Endometrial microvascular endothelial cells (primary cell): ENCODE data around the gene ELP4. TPM values are rescaled to one million over a fixed set of nuclear protein-coding genes. Genes with fewer than 3 reads are reported as not detected.

Experiments
- in situ Hi-C: cut with HindIII; loops from 2 replicates; pipeline ENCODE4 v1.10.0; 2017; ENCODE audit warnings: low sequenced_read_pairs, low pct_unique_long_range_greater_than_20kb; ENCODE audit errors: inconsistent ontology term
- total RNA-seq: library from RNA; depleted of rRNA; stranded (reverse); fragments of >200 nt; gene quantifications from one replicate; pipeline ENCODE4 v1.2.3, GENCODE V29; 2015; ENCODE audit errors: inconsistent ontology term

ELP4 gene
- total RNA-seq, 1 donor from 2014 or later, result 23.6 TPM

DNA sequence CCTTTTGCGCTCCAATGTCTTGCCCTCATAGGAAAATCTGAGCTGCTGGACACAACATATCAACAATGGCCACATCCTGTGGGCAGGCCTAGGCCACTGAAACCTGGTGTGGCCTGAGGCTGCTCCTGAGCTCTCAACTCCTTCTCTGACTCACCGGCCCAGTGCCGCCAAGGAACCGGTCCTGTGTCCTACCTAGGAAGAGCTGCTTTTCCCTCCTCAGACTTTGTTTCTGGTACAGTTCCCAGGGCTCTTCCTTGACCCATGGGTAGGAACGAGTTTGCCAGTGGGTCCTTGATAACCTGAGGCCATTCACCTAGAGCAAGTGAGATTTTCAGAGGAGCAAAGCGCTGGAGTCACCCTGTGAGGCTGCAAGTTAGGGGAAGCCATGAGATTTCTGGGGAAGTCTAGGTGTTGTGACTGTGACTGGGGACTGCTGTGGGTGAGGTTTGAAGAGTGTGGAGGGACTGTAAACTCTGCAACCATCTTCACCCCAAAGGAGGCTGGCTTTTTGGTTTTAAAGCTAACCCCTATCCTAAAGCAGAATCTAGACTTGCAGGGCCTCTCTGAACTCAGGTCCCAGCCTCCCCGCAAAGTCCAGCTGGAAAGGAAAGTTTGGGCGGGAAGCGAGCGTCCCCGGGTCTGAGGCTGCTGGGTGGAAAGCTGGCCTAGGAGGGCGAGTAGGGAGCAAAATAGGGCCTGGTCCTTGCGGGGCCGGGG lies 313.5 kb downstream of the ELP4 start:
- in situ Hi-C loops, result loop anchor here (25.0 kb wide), 1 partner anchor 311 kb away; the partner anchor contains the start of genes ELP4 and IMMP1L

DNA sequence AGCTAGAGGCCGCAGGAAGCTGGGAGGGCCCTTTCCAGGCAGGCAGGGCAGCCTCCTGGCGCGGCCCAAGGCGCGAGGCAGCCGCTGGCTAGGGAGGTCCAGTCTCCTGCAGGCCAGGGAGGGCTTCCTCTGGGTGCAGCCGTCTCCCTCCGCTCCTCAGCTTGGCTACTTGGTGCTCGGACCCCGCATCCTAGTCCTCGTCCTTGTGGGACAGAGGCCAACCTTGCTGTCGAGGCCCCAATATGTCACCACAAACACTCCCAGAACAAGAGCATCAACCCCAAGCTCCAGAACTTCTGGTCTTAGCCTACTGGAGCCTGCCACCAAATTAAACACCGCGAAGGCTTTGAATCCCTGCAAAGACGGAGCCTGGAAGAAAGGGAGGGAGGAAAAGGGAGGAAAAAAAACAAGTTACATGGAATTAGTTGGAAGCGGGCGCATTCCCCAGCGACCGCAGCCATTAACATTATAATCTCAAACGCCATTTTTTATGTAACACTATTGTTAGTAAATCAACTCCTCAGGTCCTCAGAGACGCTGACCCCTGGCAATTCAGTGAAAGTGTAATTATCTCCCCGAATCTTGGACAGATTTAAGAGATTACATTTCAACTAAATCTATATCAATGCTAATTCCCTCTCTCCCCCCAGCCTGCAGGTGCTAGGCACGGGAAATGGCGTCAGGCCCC lies 314.2 kb downstream of the ELP4 start:
- in situ Hi-C loops, result loop anchor here (25.0 kb wide), 1 partner anchor 311 kb away; the partner anchor contains the start of genes ELP4 and IMMP1L

DNA sequence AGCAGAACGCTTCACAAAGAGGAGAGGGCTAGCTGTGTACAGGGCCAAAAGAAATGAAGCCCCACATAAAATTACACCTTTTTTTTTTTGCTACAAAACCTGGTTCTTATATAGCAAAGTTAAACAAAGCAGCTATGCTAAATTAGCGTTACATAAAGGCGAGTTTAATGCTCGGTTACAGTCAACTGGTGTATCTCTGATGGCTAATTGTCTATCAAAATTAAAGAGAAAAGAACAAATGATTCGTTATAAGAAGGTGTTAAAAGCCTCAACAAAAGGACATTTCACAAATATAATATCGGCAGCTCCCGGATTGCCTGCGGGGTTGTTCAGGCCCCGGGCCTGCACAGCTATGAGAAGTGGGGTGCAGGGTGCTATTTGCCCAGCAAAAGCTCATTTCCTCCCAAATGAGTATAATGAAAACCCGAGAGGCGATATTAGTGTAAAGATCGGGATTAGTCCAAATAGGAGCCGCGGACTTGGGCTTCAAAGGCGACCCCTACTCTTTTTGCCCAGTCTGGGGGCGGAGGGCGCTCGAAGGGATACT lies 314.8 kb downstream of the ELP4 start:
- in situ Hi-C loops, result loop anchor here (25.0 kb wide), 1 partner anchor 312 kb away; the partner anchor contains the start of genes ELP4 and IMMP1L

DNA sequence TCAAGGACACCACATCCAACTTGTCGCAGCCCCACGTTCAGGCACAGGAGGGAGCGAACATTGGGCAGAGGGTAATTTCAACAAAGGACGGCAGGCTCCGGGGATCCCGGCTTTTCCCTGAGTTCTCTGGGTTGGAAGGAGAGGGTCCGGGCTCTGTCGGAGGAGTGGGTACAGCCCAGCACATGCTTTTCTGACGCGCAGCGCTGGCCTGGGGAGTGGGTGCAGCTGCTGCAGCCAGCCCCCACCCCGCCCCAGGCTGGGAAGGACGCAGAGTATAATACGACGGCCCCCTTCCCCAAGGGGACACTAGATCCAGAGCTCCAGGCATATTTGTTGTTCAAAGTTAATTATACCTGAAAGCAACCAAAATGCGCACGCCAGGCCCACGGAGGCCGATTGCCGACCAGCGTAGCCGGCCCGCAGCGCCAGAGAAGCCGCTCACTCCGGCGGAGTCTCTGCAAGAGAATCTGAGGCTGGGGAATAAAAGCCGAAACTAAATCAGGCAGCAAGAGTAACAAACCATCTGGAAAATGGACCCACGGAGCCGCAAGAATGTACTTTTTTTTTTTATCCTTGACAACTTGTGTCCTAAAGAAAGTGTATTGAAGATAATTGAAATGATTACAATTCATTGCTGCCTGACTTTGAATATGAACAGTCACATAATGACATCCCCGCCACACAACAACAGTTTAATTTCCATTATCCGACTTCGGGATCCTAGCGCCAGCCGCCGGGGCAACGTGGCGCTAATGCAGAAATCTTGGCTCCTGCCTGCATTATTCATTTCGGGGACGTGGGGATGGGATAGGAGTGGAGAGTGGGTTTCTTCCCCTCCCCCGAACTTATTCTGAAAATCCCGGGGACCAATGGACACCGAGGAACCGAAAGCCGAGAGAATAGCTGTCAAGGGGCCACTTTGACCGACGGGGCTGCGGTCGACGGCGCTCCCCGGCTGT lies 315.6 kb downstream of the ELP4 start:
- in situ Hi-C loops, result loop anchor here (25.0 kb wide), 1 partner anchor 313 kb away; the partner anchor contains the start of genes ELP4 and IMMP1L

DNA sequence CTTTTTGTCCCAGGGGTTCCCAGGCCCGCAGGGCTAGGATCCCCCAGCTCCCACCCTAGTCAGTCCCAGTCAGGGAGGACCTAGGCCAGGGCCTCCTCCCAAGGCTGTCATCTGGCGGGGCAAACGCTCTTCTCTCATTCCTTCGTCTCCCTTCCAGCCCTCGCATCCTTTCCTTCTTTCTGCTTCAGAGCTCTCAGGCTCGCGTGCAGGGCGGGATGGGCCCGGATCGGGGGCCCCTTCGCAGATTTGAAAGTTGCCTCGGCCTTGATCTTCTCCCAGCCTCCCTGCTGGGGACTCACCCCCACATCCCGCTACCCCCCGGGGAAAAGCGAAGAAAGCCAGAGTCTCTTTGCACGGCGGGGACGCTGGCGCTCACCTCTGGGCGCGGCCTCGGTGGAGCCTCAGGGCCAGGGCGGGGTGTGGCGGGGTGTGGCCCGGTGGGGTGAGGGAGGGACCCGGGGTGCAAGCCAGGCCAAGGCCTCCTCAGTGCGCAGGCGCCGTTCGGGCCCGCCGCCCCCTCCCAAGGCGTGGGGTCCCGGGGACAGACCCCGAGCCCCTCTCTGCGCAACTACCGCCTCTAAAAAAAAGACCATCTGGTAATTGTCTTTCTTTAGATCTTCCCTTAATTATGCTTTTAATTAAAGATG lies 316.4 kb downstream of the ELP4 start:
- in situ Hi-C loops, result no loop called here

DNA sequence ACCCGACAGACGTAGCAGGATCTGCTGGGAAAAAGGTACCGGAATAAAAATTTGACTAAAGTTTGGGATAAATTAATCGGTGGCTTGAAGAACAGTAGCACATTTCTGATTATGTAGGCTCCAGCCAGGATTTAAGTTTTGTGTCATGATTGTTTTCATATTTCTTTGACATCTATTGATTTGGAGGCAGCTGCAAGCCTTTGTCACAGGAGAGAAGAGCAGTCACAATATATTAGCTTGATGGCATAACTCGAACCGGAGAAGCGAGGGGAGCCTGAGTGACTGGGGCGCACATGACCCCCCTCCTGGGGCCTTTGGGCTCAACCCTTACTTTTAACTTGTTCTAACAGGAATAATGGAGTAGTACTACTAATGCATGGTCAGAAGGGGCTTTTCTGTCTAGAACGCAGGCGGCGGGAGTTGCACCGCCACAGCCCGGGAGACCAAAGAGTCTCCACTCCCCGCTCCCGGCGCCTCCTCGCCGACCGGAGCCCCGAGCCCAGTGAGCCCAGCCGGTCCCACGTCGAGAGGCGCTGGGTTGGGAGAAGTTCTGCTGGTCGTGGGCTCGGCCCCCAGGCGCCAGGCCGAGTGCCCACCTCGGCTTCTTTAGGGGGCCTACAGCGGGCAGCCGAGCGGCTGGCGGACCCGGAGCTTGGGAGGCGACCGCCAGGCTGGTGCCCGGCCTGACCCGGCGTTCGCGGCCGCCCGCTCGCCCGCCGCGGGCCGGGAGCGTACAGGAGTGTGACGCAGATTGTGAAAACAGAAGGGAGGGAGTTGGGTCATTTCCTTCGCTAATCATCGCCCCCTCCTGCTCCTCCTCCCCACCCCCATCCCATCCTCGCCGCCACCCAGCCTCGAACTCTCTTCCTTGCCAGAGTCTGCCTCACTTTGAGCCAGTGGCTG lies 317.2 kb downstream of the ELP4 start:
- in situ Hi-C loops, result no loop called here

DNA sequence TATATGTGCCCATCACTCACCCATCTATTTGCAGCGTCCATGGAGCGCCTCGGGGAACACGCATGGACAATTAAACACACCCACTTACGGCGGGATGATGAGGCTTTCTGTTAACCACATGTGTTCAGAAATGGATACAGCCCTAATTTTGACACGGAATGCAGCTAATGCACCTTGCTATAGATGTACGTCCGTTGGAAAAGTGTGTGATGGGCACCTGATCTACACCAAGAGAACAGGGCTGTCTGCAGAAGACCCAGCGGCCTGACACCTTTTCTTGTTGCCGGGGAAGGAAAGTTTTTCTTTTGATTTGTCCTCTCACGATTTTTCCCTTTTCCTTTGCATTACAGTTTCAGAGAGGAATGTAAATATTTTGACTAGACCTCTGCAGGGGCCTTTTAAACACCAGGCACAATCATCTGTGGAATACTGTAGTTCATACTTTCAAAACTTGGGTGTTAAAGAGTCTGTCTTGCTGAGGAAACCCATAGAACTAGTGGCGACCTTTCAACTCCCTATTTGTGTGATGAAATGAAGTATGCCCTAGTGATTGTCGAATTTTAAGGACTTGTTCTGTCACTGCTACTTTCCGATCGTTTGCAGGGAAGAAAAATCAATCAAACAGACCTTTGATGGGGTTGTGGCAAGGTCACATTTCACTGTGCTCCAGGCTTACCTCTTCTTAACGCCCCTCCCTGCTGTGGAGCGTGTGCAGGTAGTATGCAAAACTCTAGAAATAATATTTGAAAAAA lies 318.1 kb downstream of the ELP4 start:
- in situ Hi-C loops, result no loop called here

DNA sequence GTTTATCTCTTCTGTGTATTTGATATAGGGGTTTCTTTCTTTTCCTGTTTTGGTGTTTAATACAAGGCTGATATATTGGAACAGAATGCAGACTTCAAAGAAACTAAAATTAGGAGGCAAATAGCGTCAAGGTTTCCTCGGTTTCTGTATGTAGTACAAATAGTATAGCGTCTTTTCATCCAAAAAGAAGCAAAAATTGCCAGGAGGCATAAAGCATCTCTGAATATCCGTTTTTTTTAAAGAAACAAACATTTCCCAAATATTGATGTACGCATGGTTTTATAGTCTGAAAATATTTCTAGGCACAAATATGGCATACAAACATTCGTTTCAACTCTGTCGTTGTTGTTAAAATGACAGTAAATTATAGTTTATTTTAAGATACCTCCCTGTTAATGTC lies 318.6 kb downstream of the ELP4 start:
- in situ Hi-C loops, result no loop called here

DNA sequence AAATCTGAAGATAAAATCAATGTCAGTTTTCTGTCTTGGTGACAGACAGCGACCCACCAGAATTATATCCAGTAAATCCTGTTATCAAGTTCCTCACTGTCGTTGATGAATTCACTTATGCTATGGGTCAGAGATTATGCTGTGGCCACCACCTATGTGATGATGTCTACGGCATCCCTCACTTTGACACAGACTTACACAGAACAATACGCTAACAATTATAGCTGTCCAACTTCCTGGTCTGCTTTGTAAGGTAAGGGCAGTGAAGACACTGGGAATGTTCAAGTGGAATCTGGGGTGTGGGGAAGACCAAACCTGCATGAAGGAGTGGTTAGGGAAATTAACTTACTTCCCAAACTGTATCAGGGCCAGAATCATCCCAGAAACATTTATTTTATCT lies 320.8 kb downstream of the ELP4 start:
- in situ Hi-C loops, result no loop called here

DNA sequence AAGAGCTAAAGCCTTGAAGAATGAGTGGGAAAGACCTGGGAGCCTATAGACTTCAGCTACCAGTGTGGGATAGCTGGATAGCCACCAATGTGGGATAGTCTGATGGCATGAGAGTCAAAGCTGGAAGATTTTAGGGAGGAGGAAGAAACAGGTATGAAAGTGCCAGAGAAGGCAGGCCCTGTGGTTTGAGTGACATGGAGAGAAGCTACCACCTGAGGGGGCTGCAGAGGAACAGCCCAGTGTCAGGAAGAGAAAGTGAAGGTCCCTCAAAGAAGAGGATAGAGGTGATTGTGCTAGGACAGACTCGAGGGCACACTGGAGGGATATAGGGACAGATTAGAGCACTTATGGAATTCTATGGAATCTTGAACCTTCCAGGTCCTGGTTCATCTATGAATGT lies 324.7 kb downstream of the ELP4 start:
- in situ Hi-C loops, result no loop called here

Other genes starting within 250 kb of the ELP4 start
- gene DCDC1, start 140.0 kb upstream of the ELP4 start, total RNA-seq, result not detected
- gene DNAJC24, start 139.9 kb upstream of the ELP4 start, total RNA-seq, result 25.9 TPM
- gene IMMP1L, start 145 bp upstream of the ELP4 start, total RNA-seq, result 7.2 TPM